Liver (tissue), 9 donors: ENCODE data around the gene NINJ1. TPM values are rescaled to one million over a fixed set of nuclear protein-coding genes. Genes with fewer than 3 reads are reported as not detected.

ENCODE experiments used
- DNase-seq: peaks from one replicate; pipeline ENCODE4 v3.0.0-alpha.2; 2017; ENCODE audit warnings: low spot score
- H3K27ac ChIP-seq, 2 donors: one replicate each; pipeline ENCODE4 v1.7.0; 2013; ENCODE audit warnings: inconsistent platforms in 2 of 2, low read length in 2 of 2, control low read depth in 1 of 2, low read depth in 1 of 2, mild to moderate bottlenecking in 1 of 2
- H3K27me3 ChIP-seq, 4 donors: one replicate each; pipeline versions ENCODE4 v1.6.1 to v1.7.0; 2013; ENCODE audit warnings: low read length in 3 of 4, inconsistent platforms in 1 of 4, mild to moderate bottlenecking in 1 of 4, moderate library complexity in 1 of 4; ENCODE audit not compliant: control insufficient read depth in 4 of 4, insufficient read depth in 4 of 4
- H3K36me3 ChIP-seq, 4 donors: one replicate each; pipeline versions ENCODE4 v1.6.1 to v1.7.0; 2013; ENCODE audit warnings: low read length in 3 of 4, mild to moderate bottlenecking in 3 of 4, low read depth in 1 of 4, moderate library complexity in 1 of 4; ENCODE audit not compliant: control insufficient read depth in 4 of 4, insufficient read depth in 3 of 4
- H3K4me1 ChIP-seq, 4 donors: one replicate each; pipeline versions ENCODE4 v1.6.1 to v1.7.0; 2013; ENCODE audit warnings: low read length in 3 of 4, mild to moderate bottlenecking in 3 of 4, moderate library complexity in 1 of 4; ENCODE audit not compliant: control insufficient read depth in 4 of 4, insufficient read depth in 4 of 4
- H3K4me3 ChIP-seq, 3 donors: one replicate each; pipeline versions ENCODE4 v1.6.1 to v1.7.0; 2013; ENCODE audit warnings: low read length in 3 of 3, control low read depth in 1 of 3, low read depth in 1 of 3, mild to moderate bottlenecking in 1 of 3
- H3K9ac ChIP-seq, 2 donors: one replicate each; pipeline ENCODE4 v1.7.0; 2013; ENCODE audit warnings: low read length in 2 of 2, mild to moderate bottlenecking in 2 of 2, moderate library complexity in 2 of 2, control low read depth in 1 of 2, low read depth in 1 of 2
- H3K9me3 ChIP-seq, 4 donors: one replicate each; pipeline versions ENCODE4 v1.6.1 to v1.7.0; 2013; ENCODE audit warnings: low read length in 3 of 4; ENCODE audit not compliant: control insufficient read depth in 4 of 4
- ATF3 ChIP-seq: IDR thresholded peaks from 2 replicates; pipeline ENCODE4 v1.6.1; 2016; ENCODE audit warnings: antibody characterized with exemption
- EGR1 ChIP-seq, 2 donors: IDR thresholded peaks; 2 replicates each; pipeline ENCODE4 v1.6.1; 2016 to 2018; ENCODE audit warnings: antibody characterized with exemption in 2 of 2, low read depth in 2 of 2
- FOXA1 ChIP-seq: IDR thresholded peaks from 2 replicates; pipeline ENCODE4 v1.6.1; 2016; ENCODE audit warnings: antibody characterized with exemption
- FOXA2 ChIP-seq: IDR thresholded peaks from 2 replicates; pipeline ENCODE4 v1.6.1; 2016; ENCODE audit warnings: antibody characterized with exemption
- GABPA ChIP-seq, 2 donors: IDR thresholded peaks in 1 of 2; conservative IDR thresholded peaks in 1 of 2; 2 replicates each; pipeline ENCODE4 v1.6.1; 2016; ENCODE audit warnings: antibody characterized with exemption in 2 of 2, mild to moderate bottlenecking in 1 of 2, moderate library complexity in 1 of 2
- HNF4A ChIP-seq, 2 donors: conservative IDR thresholded peaks; 2 replicates each; pipeline ENCODE4 v1.6.1; 2016; ENCODE audit warnings: antibody characterized with exemption in 2 of 2, mild to moderate bottlenecking in 2 of 2
- HNF4G ChIP-seq: IDR thresholded peaks from 2 replicates; pipeline ENCODE4 v1.6.1; 2016; ENCODE audit warnings: antibody characterized with exemption
- JUND ChIP-seq, 2 donors: IDR thresholded peaks; 2 replicates each; pipeline ENCODE4 v1.6.1; 2016; ENCODE audit warnings: antibody characterized with exemption in 2 of 2
- NR2F2 ChIP-seq: IDR thresholded peaks from 2 replicates; pipeline ENCODE4 v1.6.1; 2016; ENCODE audit warnings: antibody characterized with exemption
- RAD21 ChIP-seq, 2 donors: IDR thresholded peaks; 2 replicates each; pipeline ENCODE4 v1.6.1; 2016; ENCODE audit warnings: antibody characterized with exemption in 2 of 2, mild to moderate bottlenecking in 2 of 2
- REST ChIP-seq: IDR thresholded peaks from 2 replicates; pipeline ENCODE4 v1.6.1; 2016; ENCODE audit warnings: antibody characterized with exemption, mild to moderate bottlenecking
- RXRA ChIP-seq, 2 donors: IDR thresholded peaks; 2 replicates each; pipeline ENCODE4 v1.6.1; 2017 to 2018; ENCODE audit warnings: antibody characterized with exemption in 2 of 2, mild to moderate bottlenecking in 1 of 2
- TAF1 ChIP-seq: conservative IDR thresholded peaks from 2 replicates; pipeline ENCODE4 v1.6.1; 2016; ENCODE audit warnings: antibody characterized with exemption, mild to moderate bottlenecking
- ZBTB33 ChIP-seq: IDR thresholded peaks from 2 replicates; pipeline ENCODE4 v1.6.1; 2016; ENCODE audit warnings: antibody characterized with exemption
- WGBS: extraction: QIAGEN DNeasy Blood & Tissue Kit; methylation state at CpG from one replicate; pipeline ENCODE4 v1.1.7; 2013; 5-methylcytosine and 5-hydroxymethylcytosine counted together
- polyA plus RNA-seq, 2 donors: library from polyadenylated mRNA; stranded (reverse) in 1 of 2; unstranded in 1 of 2; fragments of 200-250 nt in 1 of 2; fragments of >200 nt in 1 of 2; fragmentation: Nextera tagmentation in 1 of 2; extraction: Ambion mirVana in 1 of 2; gene quantifications; one replicate each; pipeline versions ENCODE4 v1.2.1 to v1.2.3, GENCODE V29; 2013 to 2015
- total RNA-seq, 2 donors: library from RNA; depleted of rRNA; stranded (reverse); fragments of >200 nt; gene quantifications; one replicate each; pipeline ENCODE4 v1.2.3, GENCODE V29; 2014
- donor health status: healthy.
- donor health status: healthy.
- donor health status: healthy.
- donor health status: healthy.
- donor health status: healthy.

The NINJ1 gene
- total and polyA plus RNA-seq, 4 donors: 31.2 to 72.1 (median 55.2) TPM

- H3K27me3 ChIP-seq: no peaks in the 10 kb centered on the region
- H3K27ac ChIP-seq: no peak overlapping the region
- H3K9ac ChIP-seq: no peak overlapping the region
- H3K36me3 ChIP-seq: peaks cover 4 to 20% (median 10%) of the 10 kb centered on the region in 4 donors
- no peak for TF ChIP-seq FOXA2
- TF ChIP-seq TAF1: no peak
- no peak for TF ChIP-seq EGR1 (IDR thresholded peaks at IDR 0.05; ENCODE audit: low read depth in 2 of 2)
- no peak for TF ChIP-seq ZBTB33
- no peak for TF ChIP-seq RXRA (IDR thresholded peaks at IDR 0.05)
- TF ChIP-seq HNF4G: no peak
- TF ChIP-seq ATF3: no peak
- TF ChIP-seq REST: no peak
- TF ChIP-seq RAD21 (IDR thresholded peaks at IDR 0.05): no peak
- no peak for TF ChIP-seq GABPA (IDR thresholded peaks at IDR 0.05 in 1 of 2, conservative IDR thresholded peaks at IDR 0.05 in 1 of 2)
- TF ChIP-seq FOXA1: no peak
- no peak for TF ChIP-seq HNF4A (conservative IDR thresholded peaks at IDR 0.05)
- no peak for TF ChIP-seq JUND (IDR thresholded peaks at IDR 0.05)
- H3K4me3 ChIP-seq: no peak overlapping the region
- DNase-seq: no peak
- WGBS: 90% methylated on average over 14 of the region's 14 CpGs
- H3K9me3 ChIP-seq: no peaks in the 10 kb centered on the region
- peaks cover 13 to 56% (median 32%) of the 10 kb centered on the region in 4 donors for H3K4me1 ChIP-seq
Measured at GRCh38 chr9:93128011-93128714, 5.9 kb downstream of the NINJ1 start.

GRCh38 chr9:93127395-93127911, 6.6 kb downstream of the NINJ1 start:
- Histone ChIP-seq H3K27me3 (no peaks in the 10 kb centered on the region), H3K36me3 (peaks cover 4 to 22% (median 11%) of the 10 kb centered on the region in 4 donors), H3K4me1 (peaks cover 12 to 49% (median 29%) of the 10 kb centered on the region in 4 donors), H3K9me3 (no peaks in the 10 kb centered on the region), H3K4me3 (no peak overlapping the region), H3K27ac (peak overlapping the region; percentile 25 to 40), H3K9ac (no peak overlapping the region)
- TF ChIP-seq RAD21 (IDR thresholded peaks at IDR 0.05) (no peak), EGR1 (IDR thresholded peaks at IDR 0.05; ENCODE audit: low read depth in 2 of 2) (no peak), ATF3 (no peak), NR2F2 (no peak)
- DNase-seq: peak; percentile 33
- WGBS: 73% methylated on average over 8 of the region's 8 CpGs
